Body of pancreas (tissue), 4 donors: ENCODE data around the gene OR4K13. TPM values are rescaled to one million over a fixed set of nuclear protein-coding genes. Genes with fewer than 3 reads are reported as not detected.

ENCODE experiments used
- ATAC-seq: fragments of 150-250 bp; one replicate; pipeline ENCODE4 v1.9.1; 2016
- DNase-seq, 4 donors: peaks; one replicate each; pipeline ENCODE4 v3.0.0-alpha.2; 2019
- H3K27ac ChIP-seq, 4 donors: fragments of 200-600 bp; sonication (generic); 1 replicate in 3 of 4; 2 replicates in 1 of 4; pipeline versions ENCODE4 v1.5.1 to v1.6.1; 2016 to 2019; ENCODE audit warnings: mild to moderate bottlenecking in 1 of 4, mixed read lengths in 1 of 4, moderate library complexity in 1 of 4
- H3K27me3 ChIP-seq, 2 donors: fragments of 200-600 bp; sonication (generic); one replicate each; pipeline ENCODE4 v1.6.0; 2016; ENCODE audit warnings: mild to moderate bottlenecking in 1 of 2
- H3K36me3 ChIP-seq, 2 donors: fragments of 200-600 bp; sonication (generic); replicated peaks in 1 of 2; 2 replicates each; pipeline ENCODE4 v1.5.1; 2016; ENCODE audit warnings: low read depth in 2 of 2; ENCODE audit not compliant: insufficient read depth in 1 of 2
- H3K4me1 ChIP-seq: fragments of 200-600 bp; sonication (generic); one replicate; pipeline ENCODE4 v1.6.0; 2016
- H3K4me3 ChIP-seq, 2 donors: fragments of 200-600 bp; sonication (generic); 1 replicate in 1 of 2; 2 replicates in 1 of 2; pipeline ENCODE4 v1.5.1; 2016 to 2019
- H3K9me3 ChIP-seq, 3 donors: fragments of 200-600 bp; sonication (generic); 1 replicate in 2 of 3; 2 replicates in 1 of 3; pipeline ENCODE4 v1.5.1; 2016
- POLR2A ChIP-seq, 3 donors: fragments of 450-650 bp; IDR thresholded peaks; one replicate each; pipeline ENCODE4 v1.6.1; 2016; ENCODE audit warnings: antibody characterized with exemption in 3 of 3, mild to moderate bottlenecking in 2 of 3
- WGBS, 2 donors: methylation state at CpG; one replicate each; pipeline ENCODE4 v1.1.5; 2017; 5-methylcytosine and 5-hydroxymethylcytosine counted together
- intact Hi-C: fragments of 100-400 bp; cut with DNase I; formaldehyde crosslinking; loops from one replicate; pipeline ENCODE4 v1.15.1; 2023
- total RNA-seq, 2 donors: library from RNA; depleted of rRNA; stranded (reverse); fragments of >200 nt; gene quantifications; one replicate each; pipeline ENCODE4 v1.1.0, GENCODE V29; 2016
- TF ChIP-seq, protein P1 (sequence below), 7 experiments: fragments of 450-650 bp in 4 of 7; fragments of 200-600 bp in 3 of 7; sonication (generic) in 3 of 7; IDR thresholded peaks; one replicate each; pipeline ENCODE4 v1.5.1; 2016 to 2019; ENCODE audit warnings: antibody characterized with exemption in 7 of 7

Gene OR4K13
- total RNA-seq, 2 donors from 2014 or later: not detected

DNA sequence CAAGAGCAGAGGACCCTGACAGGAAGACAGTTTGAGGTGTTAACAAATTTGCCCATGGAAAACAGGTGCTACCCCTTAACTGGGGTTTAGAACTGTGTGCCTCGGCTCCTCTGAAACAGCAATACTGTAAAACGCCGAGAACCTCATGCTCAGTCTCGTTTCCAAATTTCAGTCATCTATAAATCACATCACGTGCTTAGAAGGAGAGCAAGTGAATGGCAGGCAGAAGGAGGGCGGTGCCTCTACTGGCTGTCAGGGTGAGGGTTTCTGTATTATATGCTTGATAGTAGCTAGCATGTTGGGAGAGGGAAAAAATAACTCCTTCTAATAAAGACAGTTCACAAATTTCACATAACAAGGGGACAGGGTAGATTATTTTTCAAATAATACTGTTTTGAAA lies 4.8 kb downstream of the OR4K13 start:
- Histone ChIP-seq H3K9me3 (no peaks in the 10 kb centered on the region), H3K4me1 (no peaks in the 10 kb centered on the region), H3K27me3 (no peaks in the 10 kb centered on the region), H3K27ac (no peak overlapping the region), H3K4me3 (no peak overlapping the region), H3K36me3 (no peaks in the 10 kb centered on the region)
- ATAC-seq (no peak), DNase-seq (no peak)
- TF ChIP-seq, protein P1, sequence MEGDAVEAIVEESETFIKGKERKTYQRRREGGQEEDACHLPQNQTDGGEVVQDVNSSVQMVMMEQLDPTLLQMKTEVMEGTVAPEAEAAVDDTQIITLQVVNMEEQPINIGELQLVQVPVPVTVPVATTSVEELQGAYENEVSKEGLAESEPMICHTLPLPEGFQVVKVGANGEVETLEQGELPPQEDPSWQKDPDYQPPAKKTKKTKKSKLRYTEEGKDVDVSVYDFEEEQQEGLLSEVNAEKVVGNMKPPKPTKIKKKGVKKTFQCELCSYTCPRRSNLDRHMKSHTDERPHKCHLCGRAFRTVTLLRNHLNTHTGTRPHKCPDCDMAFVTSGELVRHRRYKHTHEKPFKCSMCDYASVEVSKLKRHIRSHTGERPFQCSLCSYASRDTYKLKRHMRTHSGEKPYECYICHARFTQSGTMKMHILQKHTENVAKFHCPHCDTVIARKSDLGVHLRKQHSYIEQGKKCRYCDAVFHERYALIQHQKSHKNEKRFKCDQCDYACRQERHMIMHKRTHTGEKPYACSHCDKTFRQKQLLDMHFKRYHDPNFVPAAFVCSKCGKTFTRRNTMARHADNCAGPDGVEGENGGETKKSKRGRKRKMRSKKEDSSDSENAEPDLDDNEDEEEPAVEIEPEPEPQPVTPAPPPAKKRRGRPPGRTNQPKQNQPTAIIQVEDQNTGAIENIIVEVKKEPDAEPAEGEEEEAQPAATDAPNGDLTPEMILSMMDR (IDR thresholded peaks at IDR 0.05): no peak
- TF ChIP-seq POLR2A (IDR thresholded peaks at IDR 0.05): no peak
- intact Hi-C loops: no loop called here
- 57 to 63% methylated on average over 6 of the region's 6 CpGs for WGBS, 2 donors

DNA sequence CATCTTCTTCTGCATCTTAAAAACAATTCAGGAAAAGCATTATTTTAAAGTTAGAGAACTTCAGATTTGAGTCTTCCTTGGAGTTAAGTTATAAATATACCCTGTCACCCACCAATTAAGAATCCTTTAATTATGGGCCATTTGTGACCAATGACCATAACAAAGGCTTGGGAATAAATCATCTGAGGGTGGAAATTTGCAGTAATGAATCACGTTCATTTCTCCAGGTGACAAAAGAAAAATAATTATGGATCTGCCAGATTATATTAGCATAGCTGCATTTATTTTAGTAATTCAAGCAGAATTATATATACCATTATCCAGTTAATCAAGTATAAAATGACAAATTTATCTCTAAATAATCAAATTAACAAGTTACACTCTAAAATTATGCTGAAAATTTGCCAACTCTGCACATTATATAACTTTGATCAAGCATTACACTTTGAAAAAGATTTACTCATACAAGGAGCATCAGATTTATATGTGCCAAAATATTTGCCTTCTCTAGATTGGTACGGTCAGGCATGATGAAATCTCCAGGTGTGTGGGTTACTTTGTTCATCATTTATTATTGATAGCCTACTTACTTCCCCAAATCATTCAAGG lies 16.5 kb downstream of the OR4K13 start, which contains the start of gene OR4K14:
Gene OR4K14, minus strand, starts transcription at position 51 of the 609 bp plus-strand sequence. CDS start 4,114 bp downstream, outside the sequence.
- WGBS, 2 donors: 58 to 59% methylated on average over 2 of the region's 2 CpGs
- Histone ChIP-seq H3K9me3 (peaks cover 0 to 4% (median 0%) of the 10 kb centered on the region in 3 donors), H3K36me3 (no peaks in the 10 kb centered on the region), H3K27me3 (no peaks in the 10 kb centered on the region), H3K4me1 (no peaks in the 10 kb centered on the region), H3K4me3 (no peak within 1 kb of the TSS), H3K27ac (no peak within 1 kb of the TSS)
- TF ChIP-seq, protein P1 (IDR thresholded peaks at IDR 0.05): no peak
- TF ChIP-seq POLR2A (IDR thresholded peaks at IDR 0.05): no peak
- intact Hi-C loops: no loop called here
- DNase-seq (no peak), ATAC-seq (no peak)

DNA sequence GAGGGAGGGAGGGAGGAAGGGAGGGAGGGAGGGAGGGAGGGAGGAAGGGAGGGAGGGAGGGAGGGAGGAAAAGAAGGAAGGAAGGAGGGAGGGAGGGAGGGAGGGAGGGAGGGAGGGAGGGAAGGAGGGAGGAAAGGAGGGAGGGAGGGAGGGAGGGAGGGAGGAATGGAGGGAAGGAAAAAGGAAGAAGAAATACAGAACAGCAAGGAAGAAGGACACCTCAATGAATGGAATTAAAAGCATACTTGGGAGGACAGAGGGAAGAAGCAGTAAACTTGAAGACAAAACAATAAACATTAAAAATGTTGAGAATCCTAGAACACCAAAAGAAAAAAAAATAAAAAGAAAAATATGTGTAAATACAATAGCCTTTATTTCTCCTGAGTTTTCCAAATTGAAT lies 27.7 kb downstream of the OR4K13 start:
- no peaks in the 10 kb centered on the region for H3K27me3 ChIP-seq
- H3K27ac ChIP-seq: no peak overlapping the region
- no peak for ATAC-seq
- H3K4me3 ChIP-seq: no peak overlapping the region
- intact Hi-C loops: no loop called here
- H3K9me3 ChIP-seq: no peaks in the 10 kb centered on the region
- DNase-seq: no peak
- H3K4me1 ChIP-seq: no peaks in the 10 kb centered on the region
- H3K36me3 ChIP-seq: no peaks in the 10 kb centered on the region
- TF ChIP-seq, protein P1 (IDR thresholded peaks at IDR 0.05): no peak
- no peak for TF ChIP-seq POLR2A (IDR thresholded peaks at IDR 0.05)

DNA sequence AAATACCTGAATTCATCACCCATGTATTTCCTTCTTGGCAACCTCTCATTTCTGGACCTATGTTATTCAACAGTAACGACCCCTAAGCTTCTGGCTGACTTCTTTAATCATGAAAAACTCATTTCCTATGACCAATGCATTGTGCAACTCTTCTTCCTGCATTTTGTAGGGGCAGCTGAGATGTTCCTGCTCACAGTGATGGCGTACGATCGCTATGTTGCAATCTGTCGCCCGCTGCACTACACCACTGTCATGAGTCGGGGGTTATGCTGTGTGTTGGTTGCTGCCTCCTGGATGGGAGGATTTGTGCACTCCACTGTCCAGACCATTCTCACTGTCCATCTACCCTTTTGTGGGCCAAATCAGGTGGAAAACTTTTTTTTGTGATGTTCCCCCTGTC lies 33.5 kb downstream of the OR4K13 start:
- DNase-seq (peak in 1 of 4 donors; percentile 48), ATAC-seq (no peak)
- 48 to 65% methylated on average over 7 of the region's 7 CpGs for WGBS, 2 donors
- intact Hi-C loops: no loop called here
- Histone ChIP-seq H3K27me3 (no peaks in the 10 kb centered on the region), H3K36me3 (no peaks in the 10 kb centered on the region), H3K4me1 (no peaks in the 10 kb centered on the region), H3K9me3 (no peaks in the 10 kb centered on the region), H3K4me3 (no peak overlapping the region), H3K27ac (no peak overlapping the region)
- no peak for TF ChIP-seq POLR2A (IDR thresholded peaks at IDR 0.05)
- TF ChIP-seq, protein P1 (IDR thresholded peaks at IDR 0.05): no peak

DNA sequence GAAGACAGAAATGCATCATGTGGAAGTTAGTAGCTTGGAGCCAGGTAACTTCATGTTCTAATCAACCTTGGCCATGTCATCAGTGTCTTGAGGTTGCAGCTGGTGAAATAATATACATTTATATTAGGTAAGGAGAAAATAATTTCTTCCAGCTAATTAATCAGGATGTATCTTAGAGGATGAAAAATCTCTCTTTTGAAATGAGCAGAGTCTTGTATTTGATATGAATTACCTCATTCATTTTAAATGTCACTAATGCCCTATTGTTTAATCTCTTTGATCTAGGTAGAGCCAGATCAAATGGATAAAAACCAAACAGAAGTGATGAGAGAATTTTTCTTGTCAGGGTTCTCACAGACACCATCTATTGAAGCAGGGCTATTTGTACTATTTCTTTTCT lies 34.0 kb downstream of the OR4K13 start, which contains the start of gene OR4Q2:
Gene OR4Q2, plus strand, starts transcription at position 301 of the 400 bp plus-strand sequence.
- no peak within 1 kb of the TSS for H3K4me3 ChIP-seq
- TF ChIP-seq, protein P1 (IDR thresholded peaks at IDR 0.05): no peak
- no peak for TF ChIP-seq POLR2A (IDR thresholded peaks at IDR 0.05)
- H3K27ac ChIP-seq: no peak within 1 kb of the TSS
- no peaks in the 10 kb centered on the region for H3K4me1 ChIP-seq
- intact Hi-C loops: no loop called here
- no peaks in the 10 kb centered on the region for H3K36me3 ChIP-seq
- H3K27me3 ChIP-seq: no peaks in the 10 kb centered on the region
- no peaks in the 10 kb centered on the region for H3K9me3 ChIP-seq
- ATAC-seq: no peak
- no peak for DNase-seq
